ENCODE results near the gene ISOC1. TPM values are rescaled to one million over a fixed set of nuclear protein-coding genes. Genes with fewer than 3 reads are reported as not detected.

The ISOC1 gene
- total and polyA plus RNA-seq, 2 experiments from 2014 or later = 214 to 303 TPM

- H3K4me1 ChIP-seq (ENCODE audit: low read depth) = no peaks in the 10 kb centered on the region
- H3K27me3 ChIP-seq = no peaks in the 10 kb centered on the region
- no peak overlapping the region for H3K27ac ChIP-seq
- no peaks in the 10 kb centered on the region for H3K36me3 ChIP-seq
- no peak for TF ChIP-seq CTCF (IDR thresholded peaks at IDR 0.05; ENCODE audit: low read depth, low read length)
- no peaks in the 10 kb centered on the region for H3K9me3 ChIP-seq (ENCODE audit: low read depth)
- no peak for DNase-seq (ENCODE audit: low read depth in 1 of 2, low spot score in 1 of 2)
- H3K4me3 ChIP-seq = no peak overlapping the region
Measured at GRCh38 chr5:129155876-129156275, 61.3 kb downstream of the ISOC1 start.

- TF ChIP-seq CTCF (IDR thresholded peaks at IDR 0.05; ENCODE audit: low read depth, low read length) = no peak
Measured at GRCh38 chr5:129161830-129162229, 67.3 kb downstream of the ISOC1 start.

More at GRCh38 chr5:129161830-129162229, 67.3 kb downstream of the ISOC1 start:
- no peak for DNase-seq (ENCODE audit: low read depth in 1 of 2, low spot score in 1 of 2)
- no peaks in the 10 kb centered on the region for H3K36me3 ChIP-seq
- H3K9me3 ChIP-seq (ENCODE audit: low read depth) = no peaks in the 10 kb centered on the region
- no peaks in the 10 kb centered on the region for H3K27me3 ChIP-seq
- no peak overlapping the region for H3K4me3 ChIP-seq
- H3K27ac ChIP-seq = no peak overlapping the region
- H3K4me1 ChIP-seq (ENCODE audit: low read depth) = no peaks in the 10 kb centered on the region

Other genes starting within 250 kb of the ISOC1 start
- gene SLC27A6, start 129.3 kb upstream of the ISOC1 start, total RNA-seq = 41.3 and 64.0 TPM in 2 replicates
- gene SLC27A6, start 129.3 kb upstream of the ISOC1 start, polyA plus RNA-seq = 53.8 and 91.0 TPM in 2 replicates